ENCODE data around the gene ILRUN.
"Not testable (repeated sequence)": the region's sequence is repeated elsewhere in the genome, so short reads cannot be mapped to it uniquely, and the experiment has no call there.

Gene ILRUN

GRCh38 chr6:34696739-34697543 is at the start of gene ILRUN:
TSS of gene ILRUN (minus strand) at chr6:34696767. CDS start at chr6:34696603, 164 bp downstream.
- DNase-seq, result peak; percentile 97

GRCh38 chr6:34745277-34746103 is 48.9 kb upstream of the ILRUN start:
- peak; percentile 13 for DNase-seq

DNA sequence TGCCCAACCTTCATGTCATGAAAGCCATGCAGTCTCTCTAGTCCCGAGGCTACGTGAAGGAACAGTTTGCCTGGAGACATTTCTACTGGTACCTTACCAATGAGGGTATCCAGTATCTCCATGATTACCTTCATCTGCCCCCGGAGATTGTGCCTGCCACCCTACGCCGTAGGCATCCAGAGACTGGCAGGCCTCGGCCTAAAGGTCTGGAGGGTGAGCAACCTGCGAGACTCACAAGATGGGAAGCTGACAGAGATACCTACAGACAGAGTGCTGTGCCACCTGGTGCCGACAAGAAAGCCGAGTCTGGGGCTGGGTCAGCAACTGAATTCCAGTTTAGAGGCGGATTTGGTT is 47.7 kb upstream of the ILRUN start:
- DNase-seq, result not testable (repeated sequence)

DNA sequence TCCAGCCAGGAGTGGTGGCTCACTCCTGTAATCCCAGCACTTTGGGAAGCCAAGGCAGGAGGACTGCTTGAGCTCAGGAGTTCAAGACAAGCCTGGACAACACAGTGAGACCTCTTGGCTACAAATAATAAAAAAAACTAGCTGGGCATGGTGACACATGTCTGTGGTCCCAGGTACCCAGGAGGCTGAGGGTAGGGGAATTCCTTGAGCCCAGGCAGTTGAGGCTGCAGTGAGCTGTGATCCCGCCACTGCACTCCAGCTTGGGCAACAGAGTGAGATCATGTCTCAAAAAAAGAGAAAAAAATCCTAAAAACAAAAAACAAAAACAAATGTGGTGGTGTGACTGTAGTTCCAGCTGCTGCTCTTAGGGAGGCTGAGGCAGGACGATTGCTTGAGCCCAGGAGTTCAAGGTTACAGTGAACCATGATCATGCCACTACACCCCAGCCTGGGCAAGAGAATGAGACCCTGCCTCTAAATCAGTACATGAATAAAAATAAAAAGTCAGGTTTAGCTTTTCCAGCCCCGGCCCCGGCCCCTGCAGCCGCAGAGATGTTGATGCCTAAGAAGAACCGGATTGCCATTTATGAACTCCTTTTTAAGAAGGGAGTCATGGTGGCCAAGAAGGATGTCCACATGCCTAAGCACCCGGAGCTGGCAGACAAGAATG is 47.2 kb upstream of the ILRUN start:
- no peak for DNase-seq

DNA sequence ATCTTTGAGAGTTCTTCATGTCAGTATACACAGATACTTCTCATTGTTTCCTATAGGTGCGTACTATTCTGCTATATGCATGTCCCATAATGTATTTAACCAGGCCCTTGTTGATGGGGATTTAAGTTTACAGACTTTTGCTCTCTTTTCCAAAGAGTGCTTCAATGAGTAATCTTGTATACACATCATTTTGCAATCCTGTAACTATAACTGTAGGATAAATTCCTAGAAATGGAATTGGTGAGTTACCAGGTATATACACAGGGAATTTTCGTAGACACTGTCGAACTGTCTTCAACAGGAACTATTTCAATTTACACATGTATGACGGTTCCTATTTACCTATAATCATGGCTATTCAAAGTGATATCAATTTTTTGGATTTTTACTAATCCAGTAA is 45.5 kb upstream of the ILRUN start:
- DNase-seq, result no peak

GRCh38 chr6:34736823-34737222 is 40.3 kb upstream of the ILRUN start:
- DNase-seq, result no peak

DNA sequence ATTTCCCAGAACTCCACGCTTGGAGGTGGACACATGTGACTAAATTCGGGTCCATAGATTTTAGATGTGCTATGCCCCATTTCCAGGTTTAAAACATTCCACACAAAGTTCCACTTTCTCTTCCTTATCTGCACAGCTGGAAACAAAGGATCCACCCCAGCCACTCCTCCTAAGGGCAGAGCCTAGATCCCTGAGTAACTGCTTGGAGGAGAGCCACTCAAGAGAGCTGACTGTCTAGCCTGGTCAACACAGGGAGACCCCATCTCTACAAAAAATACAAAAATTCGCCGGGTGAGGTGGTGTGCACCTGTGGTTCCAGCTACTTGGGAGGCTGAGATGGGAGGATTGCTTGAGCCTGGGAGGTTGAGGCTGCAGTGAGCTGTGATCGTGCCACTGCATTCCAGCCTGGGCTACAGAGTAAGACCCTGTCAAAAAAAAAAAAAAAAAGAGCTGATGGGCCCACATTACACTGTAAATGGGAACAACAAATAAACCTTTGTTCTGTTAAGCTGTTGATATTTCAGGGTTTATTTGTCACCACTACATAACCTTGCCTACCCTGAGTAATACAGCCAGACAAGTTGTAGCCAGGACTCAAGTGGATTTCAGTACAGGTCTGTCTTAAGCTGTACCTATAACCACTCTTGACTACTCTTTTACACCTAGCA is 35.0 kb upstream of the ILRUN start:
- no peak for DNase-seq

DNA sequence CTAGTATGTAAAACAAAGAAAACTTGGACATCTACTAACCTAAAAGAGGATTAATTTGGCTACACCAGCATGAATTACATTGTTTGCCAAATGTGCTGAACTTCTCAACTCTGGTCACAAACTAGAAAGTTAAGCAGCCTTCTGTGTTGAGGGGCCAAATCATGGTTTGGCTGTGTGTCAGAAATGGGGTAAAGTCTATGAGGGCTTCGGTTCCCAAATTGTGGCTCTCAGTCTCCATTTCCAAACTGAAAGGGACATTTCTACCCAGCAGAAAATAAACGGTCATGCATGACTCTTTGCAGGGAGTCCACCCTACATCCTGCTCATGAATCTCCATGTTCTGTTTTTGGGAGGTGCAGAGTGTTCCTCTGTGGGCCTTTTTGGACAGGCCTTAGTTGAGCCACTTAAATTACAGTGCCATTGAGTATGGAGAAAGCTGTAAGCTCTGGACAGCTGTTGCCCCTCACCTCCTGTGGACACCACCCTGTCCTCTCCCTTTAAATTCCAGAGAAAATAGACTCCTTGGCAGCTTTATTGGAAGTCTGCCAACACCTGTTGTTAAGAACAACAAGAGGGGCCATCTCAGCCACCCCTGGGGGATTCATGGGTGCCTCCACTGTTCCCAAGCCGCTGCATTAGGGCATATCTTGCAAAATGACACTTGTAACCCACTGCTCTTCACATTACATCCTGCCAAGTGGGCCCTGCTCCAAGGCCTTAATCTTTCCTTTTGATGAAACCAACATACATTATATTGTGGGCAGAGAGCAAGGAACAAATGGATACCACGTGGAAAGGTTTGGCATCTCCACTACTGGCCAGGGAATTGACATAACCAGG is 33.3 kb upstream of the ILRUN start:
- DNase-seq, result no peak

DNA sequence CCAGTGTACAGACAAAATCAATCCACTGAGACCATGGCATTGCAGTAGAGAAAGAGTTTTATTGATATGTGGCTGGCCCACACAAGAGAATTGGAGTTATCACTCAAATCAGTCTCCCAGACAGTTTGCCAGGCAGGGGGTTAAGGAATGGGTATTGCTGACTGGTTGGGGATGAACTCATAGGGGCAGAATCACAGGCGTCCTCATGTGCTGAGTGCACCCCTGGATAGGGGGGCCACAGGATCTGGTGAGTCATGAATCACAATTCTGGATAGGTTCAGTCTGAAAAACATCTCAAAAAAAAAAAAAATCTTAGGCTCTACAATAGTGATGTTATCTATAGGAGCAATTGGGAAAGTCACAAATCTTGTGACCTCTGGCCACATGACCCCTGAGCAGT is 29.5 kb upstream of the ILRUN start:
- no peak for DNase-seq

GRCh38 chr6:34723203-34723602 is 26.6 kb upstream of the ILRUN start:
- no peak for DNase-seq

DNA sequence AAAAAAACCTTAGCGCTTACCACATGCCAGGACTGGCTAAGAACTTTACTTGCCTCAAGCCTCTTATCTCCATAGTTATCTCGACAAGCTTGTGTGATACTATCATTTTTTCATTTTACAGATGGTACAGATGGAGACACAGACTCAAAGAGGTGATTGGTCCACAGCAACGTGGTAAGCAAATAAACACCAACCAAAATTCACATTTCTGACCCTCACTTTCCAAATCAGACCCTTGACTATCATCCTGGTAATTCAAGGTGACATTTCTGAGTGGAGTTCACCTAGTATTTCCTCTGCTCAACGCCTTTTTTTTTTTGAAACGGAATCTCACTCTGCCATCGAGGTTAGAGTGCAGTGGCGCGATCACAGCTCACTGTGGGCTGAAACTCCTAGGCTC is 25.9 kb upstream of the ILRUN start:
- DNase-seq, result no peak

GRCh38 chr6:34720160-34720559 is 23.6 kb upstream of the ILRUN start:
- not testable (repeated sequence) for DNase-seq

GRCh38 chr6:34719646-34720045 is 23.1 kb upstream of the ILRUN start:
- DNase-seq, result not testable (repeated sequence)

GRCh38 chr6:34718976-34719375 is 22.4 kb upstream of the ILRUN start:
- DNase-seq, result no peak

DNA sequence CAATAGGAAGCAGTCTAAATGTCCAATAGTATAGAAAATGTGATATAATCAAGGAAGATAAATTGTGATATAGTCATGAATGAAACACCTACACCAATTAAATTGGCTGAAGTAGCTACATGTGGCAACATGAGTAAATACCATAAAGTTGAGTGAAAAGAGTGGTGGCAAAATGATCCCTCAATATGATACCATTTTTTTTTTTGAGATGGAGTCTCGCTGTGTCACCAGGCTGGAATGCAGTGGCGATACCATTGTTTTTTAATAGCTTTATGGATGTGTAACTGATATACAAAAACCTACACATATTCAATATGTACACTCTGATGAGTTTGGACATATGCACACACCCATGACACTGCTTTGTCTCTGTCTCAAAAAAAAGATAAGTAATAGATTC is 20.9 kb upstream of the ILRUN start:
- no peak for DNase-seq

- no peak for DNase-seq
Observed at GRCh38 chr6:34714663-34715062, 18.1 kb upstream of the ILRUN start.

- not testable (repeated sequence) for DNase-seq
Observed at GRCh38 chr6:34712881-34713280, 16.3 kb upstream of the ILRUN start.

DNA sequence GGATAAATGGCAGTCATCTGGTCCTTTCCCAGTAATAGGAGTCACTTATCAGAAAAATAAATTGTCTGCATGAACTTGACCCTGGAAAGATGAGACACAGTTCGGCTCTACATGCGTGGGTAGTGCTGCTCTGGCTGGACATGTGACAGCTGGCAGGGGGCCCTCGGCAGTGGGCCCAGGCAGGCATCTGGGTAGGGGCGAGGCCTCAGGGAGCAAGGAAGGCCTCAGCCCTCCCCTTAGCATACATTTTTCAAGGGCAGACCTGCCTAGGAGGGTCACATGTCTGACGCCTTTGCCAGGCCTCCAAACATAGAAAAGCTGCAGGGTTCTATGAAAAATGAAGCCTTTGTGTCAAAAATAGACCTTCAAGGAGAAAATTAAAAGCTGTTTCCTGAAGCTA is 12.8 kb upstream of the ILRUN start:
- DNase-seq, result no peak

DNA sequence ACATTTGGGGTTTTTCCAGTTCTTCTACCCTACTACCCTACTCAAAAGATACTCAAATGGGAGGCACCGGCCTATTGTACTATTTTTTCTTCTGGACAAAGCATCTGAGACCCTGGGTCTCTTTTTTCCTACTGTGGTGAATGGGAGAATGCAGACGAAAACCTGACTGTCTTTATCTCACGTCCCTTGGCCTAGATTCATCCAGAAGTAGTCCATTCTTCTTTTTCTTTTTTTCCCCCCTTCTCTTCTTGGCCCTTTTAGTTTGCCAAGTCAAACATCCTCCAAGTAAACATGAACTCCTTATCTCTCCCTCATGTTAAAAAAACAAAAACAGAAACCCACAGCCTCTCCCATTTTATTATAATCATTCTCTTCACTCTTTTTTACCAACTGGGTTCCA is 8.7 kb upstream of the ILRUN start:
- DNase-seq, result no peak

DNA sequence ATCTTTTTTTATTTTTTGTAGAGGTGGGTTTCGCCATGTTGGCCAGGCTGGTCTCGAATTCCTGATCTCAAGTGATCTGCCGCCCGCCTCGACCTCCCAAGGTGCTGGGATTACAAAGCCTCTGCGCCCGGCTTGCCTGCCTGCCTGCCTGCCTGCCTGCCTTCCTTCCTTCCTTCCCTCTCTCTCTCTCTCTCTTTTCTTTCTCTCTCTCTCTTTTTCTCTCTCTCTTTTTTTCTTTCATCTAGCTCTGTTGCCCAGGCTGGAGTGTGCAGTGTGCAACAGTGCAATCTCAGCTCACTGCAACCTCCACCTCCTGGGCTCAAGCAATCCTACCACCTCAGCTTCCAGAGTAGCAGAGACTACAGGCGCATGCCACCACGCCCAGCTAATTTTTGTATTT is 4.6 kb upstream of the ILRUN start:
- DNase-seq, result no peak

- no peak for DNase-seq
Observed at GRCh38 chr6:34697904-34698559, 1.5 kb upstream of the ILRUN start.

DNA sequence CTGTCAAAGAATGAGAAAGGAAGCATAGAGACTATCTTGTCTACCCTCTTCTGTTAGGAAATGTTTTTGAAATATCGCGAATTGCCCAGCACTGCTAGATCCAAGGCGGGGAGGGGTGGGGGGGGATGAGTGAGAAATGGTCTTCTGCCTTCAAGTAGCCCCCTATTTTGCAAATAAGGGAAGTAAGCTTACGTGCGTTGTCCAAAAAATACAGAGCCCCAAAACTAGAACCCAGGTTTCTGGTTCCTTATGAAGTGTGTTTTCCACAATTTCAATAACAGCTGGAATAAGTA is 923 bp upstream of the ILRUN start:
- DNase-seq, result no peak
